Measurements from ENCODE around the gene COX18. TPM values are rescaled to one million over a fixed set of nuclear protein-coding genes. Genes with fewer than 3 reads are reported as not detected.

The COX18 gene
- total RNA-seq, 1 donor from 2014 or later, result 16.7 TPM

DNA sequence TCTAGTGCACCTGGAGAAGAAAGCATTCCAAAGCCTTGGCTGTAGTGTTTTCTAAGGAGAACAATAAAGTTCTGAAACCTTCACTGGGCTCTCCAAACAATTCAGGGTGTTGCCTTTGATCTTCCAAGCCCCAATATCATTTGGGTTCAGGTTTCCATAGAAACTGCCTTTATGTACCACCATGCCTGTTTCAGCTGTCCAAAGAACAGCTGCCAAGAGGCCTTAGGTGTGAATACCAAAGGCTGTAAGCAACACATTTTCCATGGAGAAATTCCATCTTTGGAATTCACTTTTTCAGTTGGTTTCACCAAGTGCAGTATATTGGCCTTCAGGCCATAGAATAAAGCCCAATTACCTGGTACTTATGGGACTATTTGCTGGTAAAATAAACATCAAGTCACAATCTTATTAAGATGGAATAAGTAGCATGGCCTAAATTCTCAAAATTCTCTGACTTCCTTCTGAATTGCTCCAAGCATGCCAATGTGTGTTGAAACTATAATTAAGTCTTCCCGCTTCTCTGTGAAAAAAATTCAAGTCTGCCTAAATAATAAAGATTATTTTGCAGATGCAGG lies 61.9 kb downstream of the COX18 start:
- H3K9me3 Mint-ChIP-seq (ENCODE audit: unreplicated experiment), result peaks cover 3% of the 10 kb centered on the region
- H3K36me3 Mint-ChIP-seq (ENCODE audit: unreplicated experiment), result no peaks in the 10 kb centered on the region
- H3K4me1 Mint-ChIP-seq (ENCODE audit: unreplicated experiment), result no peaks in the 10 kb centered on the region
- peaks cover 22% of the 10 kb centered on the region for H3K27me3 Mint-ChIP-seq (ENCODE audit: unreplicated experiment)
- TF ChIP-seq, protein P1, sequence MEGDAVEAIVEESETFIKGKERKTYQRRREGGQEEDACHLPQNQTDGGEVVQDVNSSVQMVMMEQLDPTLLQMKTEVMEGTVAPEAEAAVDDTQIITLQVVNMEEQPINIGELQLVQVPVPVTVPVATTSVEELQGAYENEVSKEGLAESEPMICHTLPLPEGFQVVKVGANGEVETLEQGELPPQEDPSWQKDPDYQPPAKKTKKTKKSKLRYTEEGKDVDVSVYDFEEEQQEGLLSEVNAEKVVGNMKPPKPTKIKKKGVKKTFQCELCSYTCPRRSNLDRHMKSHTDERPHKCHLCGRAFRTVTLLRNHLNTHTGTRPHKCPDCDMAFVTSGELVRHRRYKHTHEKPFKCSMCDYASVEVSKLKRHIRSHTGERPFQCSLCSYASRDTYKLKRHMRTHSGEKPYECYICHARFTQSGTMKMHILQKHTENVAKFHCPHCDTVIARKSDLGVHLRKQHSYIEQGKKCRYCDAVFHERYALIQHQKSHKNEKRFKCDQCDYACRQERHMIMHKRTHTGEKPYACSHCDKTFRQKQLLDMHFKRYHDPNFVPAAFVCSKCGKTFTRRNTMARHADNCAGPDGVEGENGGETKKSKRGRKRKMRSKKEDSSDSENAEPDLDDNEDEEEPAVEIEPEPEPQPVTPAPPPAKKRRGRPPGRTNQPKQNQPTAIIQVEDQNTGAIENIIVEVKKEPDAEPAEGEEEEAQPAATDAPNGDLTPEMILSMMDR (IDR thresholded peaks at IDR 0.05), result no peak
- DNase-seq (ENCODE audit: extremely low spot score, unreplicated experiment), result no peak
- no peak overlapping the region for H3K4me3 Mint-ChIP-seq (ENCODE audit: unreplicated experiment)
- H3K27ac Mint-ChIP-seq (ENCODE audit: unreplicated experiment), result no peak overlapping the region

DNA sequence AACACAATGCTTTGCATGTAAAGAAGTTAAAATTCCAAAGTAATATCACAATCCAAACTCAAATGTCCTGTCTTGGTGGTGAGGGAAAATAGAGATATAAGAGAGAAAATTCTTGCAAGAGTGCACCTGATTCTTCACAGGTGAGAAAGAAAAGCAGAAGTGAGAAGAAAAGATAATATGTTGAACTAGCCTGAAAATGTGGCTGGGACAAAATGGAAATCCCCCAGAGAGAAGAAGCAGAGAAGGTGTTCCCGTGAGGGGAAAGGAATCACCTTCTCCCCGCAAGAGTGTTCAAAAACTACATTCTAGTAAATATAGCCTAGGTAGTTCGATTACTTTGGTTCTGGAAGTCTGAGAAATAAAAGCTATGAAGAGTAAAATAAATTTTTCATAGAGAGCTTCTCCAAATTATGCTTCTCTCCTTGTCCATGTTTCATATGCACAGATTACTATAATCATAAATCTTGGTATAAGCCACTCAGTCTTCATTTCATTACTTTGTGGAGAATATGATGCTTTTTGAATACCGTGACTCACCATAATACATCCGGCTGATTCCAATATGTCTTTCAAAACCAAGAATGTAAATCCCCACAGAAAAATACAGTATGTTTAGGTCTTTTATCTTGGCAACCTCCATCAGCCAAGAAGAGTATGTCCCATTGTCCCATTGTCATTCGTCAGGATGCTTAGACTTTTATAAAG lies 63.1 kb downstream of the COX18 start:
- Mint-ChIP-seq H3K27me3 (ENCODE audit: unreplicated experiment) (peaks cover 23% of the 10 kb centered on the region), H3K27ac (ENCODE audit: unreplicated experiment) (no peak overlapping the region), H3K4me1 (ENCODE audit: unreplicated experiment) (no peaks in the 10 kb centered on the region), H3K36me3 (ENCODE audit: unreplicated experiment) (no peaks in the 10 kb centered on the region), H3K9me3 (ENCODE audit: unreplicated experiment) (peaks cover 3% of the 10 kb centered on the region), H3K4me3 (ENCODE audit: unreplicated experiment) (no peak overlapping the region)
- TF ChIP-seq, protein P1 (IDR thresholded peaks at IDR 0.05), result no peak
- no peak for DNase-seq (ENCODE audit: extremely low spot score, unreplicated experiment)

DNA sequence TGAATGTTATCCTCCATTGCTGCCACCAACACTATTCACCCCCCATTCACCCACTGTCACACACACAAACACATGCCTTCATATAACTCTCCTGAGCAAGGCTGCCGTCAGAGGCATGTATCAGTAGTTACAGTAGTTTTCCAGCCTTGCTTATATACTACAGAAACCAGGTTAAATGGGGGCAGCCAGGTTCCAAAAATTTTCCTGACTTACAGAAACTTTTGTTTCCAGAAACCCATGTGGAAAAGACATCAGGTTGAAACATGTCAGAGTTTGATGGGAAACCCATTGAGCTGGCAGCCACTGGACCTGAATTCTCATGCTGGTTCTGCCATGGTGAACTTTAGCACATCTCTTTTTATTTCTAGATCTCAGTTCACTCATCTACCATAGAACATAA lies 64.0 kb downstream of the COX18 start:
- TF ChIP-seq, protein P1 (IDR thresholded peaks at IDR 0.05), result no peak
- Mint-ChIP-seq H3K9me3 (ENCODE audit: unreplicated experiment) (peaks cover 3% of the 10 kb centered on the region), H3K36me3 (ENCODE audit: unreplicated experiment) (no peaks in the 10 kb centered on the region), H3K27ac (ENCODE audit: unreplicated experiment) (no peak overlapping the region), H3K4me3 (ENCODE audit: unreplicated experiment) (no peak overlapping the region), H3K4me1 (ENCODE audit: unreplicated experiment) (no peaks in the 10 kb centered on the region), H3K27me3 (ENCODE audit: unreplicated experiment) (peaks cover 23% of the 10 kb centered on the region)
- no peak for DNase-seq (ENCODE audit: extremely low spot score, unreplicated experiment)

Other genes starting within 250 kb of the COX18 start
- gene ANKRD17, start 189.1 kb upstream of the COX18 start, total RNA-seq, result 68.5 and 76.0 TPM in 2 replicates